Glutamatergic neuron (in vitro differentiated cells): ENCODE measurements around the gene PTPN6. TPM values are rescaled to one million over a fixed set of nuclear protein-coding genes. Genes with fewer than 3 reads are reported as not detected.
A peak's percentile ranks its signal among the peaks of the same experiment; 100 is the strongest.

Experiments
- DNase-seq: peaks from one replicate; pipeline ENCODE4 v3.0.0; 2022
- H3K27ac Mint-ChIP-seq: one replicate; pipeline ENCODE4 v1.8.0; 2020; ENCODE audit warnings: mild to moderate bottlenecking, mixed read lengths, inconsistent platforms; ENCODE audit not compliant: unreplicated experiment
- H3K27me3 Mint-ChIP-seq: one replicate; pipeline ENCODE4 v1.8.0; 2020; ENCODE audit warnings: mild to moderate bottlenecking, moderate library complexity, mixed read lengths, inconsistent platforms; ENCODE audit not compliant: unreplicated experiment
- H3K36me3 Mint-ChIP-seq: one replicate; pipeline ENCODE4 v1.8.0; 2020; ENCODE audit warnings: mild to moderate bottlenecking, mixed read lengths, inconsistent platforms; ENCODE audit not compliant: unreplicated experiment
- H3K4me1 Mint-ChIP-seq: one replicate; pipeline ENCODE4 v1.8.0; 2020; ENCODE audit warnings: mild to moderate bottlenecking, low read depth, mixed read lengths, inconsistent platforms; ENCODE audit not compliant: unreplicated experiment
- H3K4me3 Mint-ChIP-seq: one replicate; pipeline ENCODE4 v1.8.0; 2020; ENCODE audit warnings: mild to moderate bottlenecking, mixed read lengths, inconsistent platforms; ENCODE audit not compliant: unreplicated experiment
- H3K9me3 Mint-ChIP-seq: one replicate; pipeline ENCODE4 v1.8.0; 2020; ENCODE audit warnings: mild to moderate bottlenecking, moderate library complexity, mixed read lengths, inconsistent platforms; ENCODE audit not compliant: unreplicated experiment
- total RNA-seq: library from RNA; stranded (reverse); fragmentation: NEBNext Ultra II Directional; extraction: Animal tissue kit (Norgen Biotek cat#: 25700); gene quantifications from one replicate; pipeline ENCODE4 v1.2.1, GENCODE V29; 2021; ENCODE audit not compliant: unreplicated experiment
- TF ChIP-seq, protein P1 (sequence below): fragments of 200-600 bp; sonication (generic); IDR thresholded peaks from one replicate; pipeline ENCODE4 v1.5.0; 2021; ENCODE audit not compliant: partially characterized antibody, unreplicated experiment

PTPN6 gene
- total RNA-seq, 1 donor from 2014 or later = 3.8 TPM

DNA sequence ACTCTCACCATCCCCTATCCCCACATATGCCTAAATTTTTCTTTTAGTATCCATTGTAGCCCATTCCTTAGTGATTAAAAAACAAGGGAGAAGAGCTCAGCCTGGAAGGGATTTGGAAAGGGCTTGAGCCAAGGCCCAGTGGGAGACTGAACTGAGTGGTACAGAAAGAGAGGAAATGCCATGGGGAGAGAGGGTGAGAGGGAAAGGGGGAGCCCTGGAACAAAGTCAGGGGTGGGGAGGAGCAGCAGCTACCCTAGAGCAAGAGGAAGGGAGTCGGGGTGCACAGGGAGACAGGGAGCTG lies 26.0 kb upstream of the PTPN6 start:
- Mint-ChIP-seq H3K27ac (peak overlapping the region; percentile 95), H3K9me3 (peaks cover 27% of the 10 kb centered on the region), H3K36me3 (peaks cover 9% of the 10 kb centered on the region), H3K27me3 (peaks cover 25% of the 10 kb centered on the region), H3K4me3 (peak overlapping the region; percentile 85), H3K4me1 (peaks cover 57% of the 10 kb centered on the region)
- no peak for DNase-seq
- TF ChIP-seq, protein P1, sequence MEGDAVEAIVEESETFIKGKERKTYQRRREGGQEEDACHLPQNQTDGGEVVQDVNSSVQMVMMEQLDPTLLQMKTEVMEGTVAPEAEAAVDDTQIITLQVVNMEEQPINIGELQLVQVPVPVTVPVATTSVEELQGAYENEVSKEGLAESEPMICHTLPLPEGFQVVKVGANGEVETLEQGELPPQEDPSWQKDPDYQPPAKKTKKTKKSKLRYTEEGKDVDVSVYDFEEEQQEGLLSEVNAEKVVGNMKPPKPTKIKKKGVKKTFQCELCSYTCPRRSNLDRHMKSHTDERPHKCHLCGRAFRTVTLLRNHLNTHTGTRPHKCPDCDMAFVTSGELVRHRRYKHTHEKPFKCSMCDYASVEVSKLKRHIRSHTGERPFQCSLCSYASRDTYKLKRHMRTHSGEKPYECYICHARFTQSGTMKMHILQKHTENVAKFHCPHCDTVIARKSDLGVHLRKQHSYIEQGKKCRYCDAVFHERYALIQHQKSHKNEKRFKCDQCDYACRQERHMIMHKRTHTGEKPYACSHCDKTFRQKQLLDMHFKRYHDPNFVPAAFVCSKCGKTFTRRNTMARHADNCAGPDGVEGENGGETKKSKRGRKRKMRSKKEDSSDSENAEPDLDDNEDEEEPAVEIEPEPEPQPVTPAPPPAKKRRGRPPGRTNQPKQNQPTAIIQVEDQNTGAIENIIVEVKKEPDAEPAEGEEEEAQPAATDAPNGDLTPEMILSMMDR = no peak

DNA sequence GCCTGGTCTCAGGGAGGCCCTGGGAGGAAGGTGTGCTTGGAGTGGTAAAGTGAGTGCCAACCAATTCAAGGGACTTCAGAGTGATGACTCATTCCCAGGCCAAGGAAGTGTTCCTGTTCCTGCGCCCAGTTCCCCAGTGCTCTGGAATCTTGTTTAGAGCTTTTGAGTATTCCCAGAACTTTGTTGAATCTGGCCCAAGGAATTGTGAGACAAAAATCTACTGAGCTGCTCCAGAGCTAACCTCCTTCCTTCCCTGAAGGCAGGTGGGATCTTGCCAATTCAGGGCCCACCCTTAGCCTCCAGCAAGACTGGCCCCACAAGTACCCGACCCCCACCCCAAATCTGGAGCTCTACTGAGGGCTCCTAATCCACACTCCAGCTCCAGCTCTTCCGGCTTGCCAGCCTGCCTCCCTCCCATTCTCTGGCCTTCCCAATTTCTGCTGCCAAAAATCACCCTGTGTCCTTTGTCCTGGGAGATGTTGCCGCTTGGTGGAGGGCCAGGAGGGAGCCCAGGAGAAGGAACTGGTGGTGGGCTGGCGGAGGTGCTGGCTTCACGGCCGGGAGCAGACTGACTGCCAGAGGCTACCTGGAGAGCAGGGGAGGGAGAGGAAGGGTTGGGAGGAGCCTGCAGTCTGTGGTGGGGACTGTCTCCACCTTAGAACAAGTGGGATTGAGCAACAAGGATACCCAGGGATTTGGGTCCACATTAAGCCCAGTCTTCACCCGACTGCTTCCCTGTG lies 25.4 kb upstream of the PTPN6 start:
- H3K4me1 Mint-ChIP-seq = peaks cover 57% of the 10 kb centered on the region
- TF ChIP-seq, protein P1 = no peak
- DNase-seq = peak; percentile 54
- H3K27me3 Mint-ChIP-seq = peaks cover 25% of the 10 kb centered on the region
- peaks cover 27% of the 10 kb centered on the region for H3K9me3 Mint-ChIP-seq
- peaks cover 9% of the 10 kb centered on the region for H3K36me3 Mint-ChIP-seq
- H3K27ac Mint-ChIP-seq = peak overlapping the region; percentile 95
- H3K4me3 Mint-ChIP-seq = peak overlapping the region; percentile 92

GRCh38 chr12:6927379-6928021 lies 23.7 kb upstream of the PTPN6 start, which contains the start of gene ATN1:
TSS of gene ATN1 (plus strand) at chr12:6927959. CDS start at chr12:6934002, 6,043 bp downstream.
- Mint-ChIP-seq H3K4me3 (peak within 1 kb of the TSS; percentile 99), H3K27me3 (peaks cover 25% of the 10 kb centered on the region), H3K27ac (peak within 1 kb of the TSS; percentile 95), H3K9me3 (peaks cover 28% of the 10 kb centered on the region), H3K4me1 (peaks cover 45% of the 10 kb centered on the region), H3K36me3 (peaks cover 9% of the 10 kb centered on the region)
- TF ChIP-seq, protein P1 = no peak
- peak; percentile 82 for DNase-seq

- Mint-ChIP-seq H3K4me3 (peak overlapping the region; percentile 99), H3K27me3 (peaks cover 23% of the 10 kb centered on the region), H3K36me3 (peaks cover 4% of the 10 kb centered on the region), H3K9me3 (peaks cover 28% of the 10 kb centered on the region), H3K27ac (peak overlapping the region; percentile 82), H3K4me1 (peaks cover 40% of the 10 kb centered on the region)
- TF ChIP-seq, protein P1 = no peak
- no peak for DNase-seq
Observed at GRCh38 chr12:6928022-6928702, 23.0 kb upstream of the PTPN6 start.
